K562 (cell line): Measurements from ENCODE around the gene PRRC2A. TPM values are rescaled to one million over a fixed set of nuclear protein-coding genes. Genes with fewer than 3 reads are reported as not detected.

Experiments
- ATAC-seq: fragments of 200-7000 bp; cut with Tn5 transposase; 3 replicates; pipeline ENCODE4 v1.9.1; 2020; ENCODE audit warnings: moderate library complexity
- BruUV-seq: library from RNA; stranded (reverse); fragments of 400-500 nt; replicated peaks from 2 replicates; lab custom pipeline; 2021; lab: Mats Ljungman, UMichigan
- CTCF ChIA-PET: fragments of 300-600 bp; formaldehyde crosslinking; extraction: SDS; loops from one replicate; lab custom pipeline; 2021; ENCODE audit warnings: low intra/inter-chr PET ratio; lab: Yijun Ruan, JAX
- POLR2A ChIA-PET: fragments of 300-600, 350-650 bp; sonication (Branson Sonifier 250); formaldehyde crosslinking; extraction: SDS; loops from one replicate; lab custom pipeline; 2021; ENCODE audit warnings: antibody characterized with exemption, inconsistent platforms; lab: Yijun Ruan, JAX
- DNase-seq, 4 experiments: peaks; one replicate each; pipeline versions ENCODE4 v3.0.0 to v3.0.0-alpha.2; 2011 to 2018; ENCODE audit warnings: low spot score in 3 of 4, mixed read lengths in 3 of 4; ENCODE audit errors: extremely low read depth in 1 of 4
- FAIRE-seq: peaks from 2 replicates; lab custom pipeline; 2011; peaks lifted over from hg19 to GRCh38; lab: Jason Lieb, UNC
- H2AFZ ChIP-seq: 2 replicates; pipeline ENCODE4 v1.6.0; 2011; ENCODE audit warnings: low read depth, low read length, control low read depth, inconsistent platforms
- H3K27ac ChIP-seq: fragments of 200-600 bp; 3 replicates; pipeline ENCODE4 v1.8.0; 2011; ENCODE audit warnings: low read depth, mild to moderate bottlenecking, control low read depth, inconsistent platforms, low read length, moderate library complexity, mixed read lengths; ENCODE audit errors: extremely low read depth
- H3K27me3 ChIP-seq, 2 experiments: fragments of 300-600 bp in 1 of 2; 2 replicates in 1 of 2; 3 replicates in 1 of 2; pipeline versions ENCODE4 v1.6.0 to v1.8.0; 2011; ENCODE audit warnings: inconsistent platforms in 2 of 2, low read length in 2 of 2, mild to moderate bottlenecking in 1 of 2, mixed read lengths in 1 of 2, moderate library complexity in 1 of 2; ENCODE audit not compliant: control insufficient read depth in 2 of 2, insufficient read depth in 2 of 2
- H3K36me3 ChIP-seq: fragments of 300-600 bp; 3 replicates; pipeline ENCODE4 v1.8.0; 2011; ENCODE audit warnings: mild to moderate bottlenecking, low read length, inconsistent platforms; ENCODE audit not compliant: control insufficient read depth, insufficient read depth
- H3K4me1 ChIP-seq, 2 experiments: fragments of 200-600 bp in 1 of 2; replicated peaks in 1 of 2; 2 replicates in 1 of 2; 3 replicates in 1 of 2; pipeline versions ENCODE4 v1.5.1 to v1.8.0; 2011; ENCODE audit warnings: inconsistent platforms in 2 of 2, low read length in 2 of 2, mild to moderate bottlenecking in 1 of 2, mixed read lengths in 1 of 2, moderate library complexity in 1 of 2; ENCODE audit not compliant: control insufficient read depth in 2 of 2, insufficient read depth in 2 of 2
- H3K4me2 ChIP-seq: 2 replicates; pipeline ENCODE4 v1.6.1; 2011; ENCODE audit warnings: low read length, control low read depth, inconsistent platforms, mixed read lengths; ENCODE audit not compliant: insufficient read depth
- H3K4me3 ChIP-seq: fragments of 200-600 bp; sonication (generic), shearing (Covaris generic); 2 replicates; pipeline ENCODE4 v1.5.1; 2016; ENCODE audit warnings: control low read depth, inconsistent platforms
- H3K79me2 ChIP-seq: fragments of 200-600 bp; 3 replicates; pipeline ENCODE4 v1.8.0; 2011; ENCODE audit warnings: low read length, inconsistent platforms; ENCODE audit not compliant: control insufficient read depth, insufficient read depth
- H3K9ac ChIP-seq, 2 experiments: 2 replicates each; pipeline versions ENCODE4 v1.6.0 to v1.6.1; 2011; ENCODE audit warnings: low read depth in 2 of 2, low read length in 2 of 2, control low read depth in 1 of 2, inconsistent platforms in 1 of 2, mild to moderate bottlenecking in 1 of 2, mixed read lengths in 1 of 2; ENCODE audit not compliant: insufficient read depth in 1 of 2
- H3K9me1 ChIP-seq: one replicate; pipeline ENCODE4 v1.6.0; 2011; ENCODE audit warnings: inconsistent platforms, mild to moderate bottlenecking, low read length, moderate library complexity; ENCODE audit not compliant: control insufficient read depth, insufficient read depth
- H3K9me3 ChIP-seq: replicated peaks from 2 replicates; pipeline ENCODE4 v1.5.1; 2011; ENCODE audit warnings: low read depth, low read length, inconsistent platforms; ENCODE audit not compliant: control insufficient read depth, insufficient read depth
- H4K20me1 ChIP-seq: replicated peaks from 2 replicates; pipeline ENCODE4 v1.6.1; 2011; ENCODE audit warnings: low read length, inconsistent platforms, mixed read lengths; ENCODE audit not compliant: control insufficient read depth, insufficient read depth
- CCAR2 ChIP-seq: fragments of 200-400 bp; formaldehyde crosslinking; IDR thresholded peaks from 2 replicates; pipeline ENCODE4 v1.6.1; 2017; ENCODE audit warnings: mild to moderate bottlenecking, low read depth, low read length
- CEBPG ChIP-seq, 3 experiments: fragments of 200-800 bp in 1 of 3; sonication (Bioruptor generic) in 1 of 3; sonication (generic) in 1 of 3; formaldehyde crosslinking in 1 of 3; IDR thresholded peaks in 2 of 3; conservative IDR thresholded peaks in 1 of 3; 2 replicates each; pipeline versions ENCODE4 v1.6.1 to v1.8.0; 2016 to 2022; ENCODE audit warnings: missing compliant biosample characterization in 2 of 3, missing genetic modification characterization in 2 of 3, mild to moderate bottlenecking in 1 of 3, missing genetic modification reagents in 1 of 3
- CHD2 ChIP-seq: IDR thresholded peaks from 2 replicates; pipeline ENCODE4 v1.6.1; 2011; ENCODE audit warnings: low read depth, low read length
- FOXA1 ChIP-seq: fragments of 450-650 bp; IDR thresholded peaks from 2 replicates; pipeline ENCODE4 v1.6.1; 2016; ENCODE audit warnings: mild to moderate bottlenecking, borderline replicate concordance
- IRF2 ChIP-seq: sonication (generic); formaldehyde crosslinking; IDR thresholded peaks from 2 replicates; pipeline ENCODE4 v1.8.1; 2022; ENCODE audit warnings: mild to moderate bottlenecking, missing genetic modification reagents
- MEIS2 ChIP-seq: fragments of 450-650 bp; IDR thresholded peaks from 2 replicates; pipeline ENCODE4 v1.6.1; 2014; ENCODE audit warnings: mild to moderate bottlenecking; ENCODE audit not compliant: partially characterized antibody
- POU5F1 ChIP-seq: fragments of 150-350 bp; IDR thresholded peaks from 2 replicates; pipeline ENCODE4 v1.6.1; 2014; ENCODE audit warnings: borderline replicate concordance, low read length, low read depth, mild to moderate bottlenecking; ENCODE audit not compliant: partially characterized antibody
- PPARD ChIP-seq: fragments of 250-450 bp; sonication (Bioruptor Pico); IDR thresholded peaks from 2 replicates; pipeline ENCODE4 v1.8.0; 2022; ENCODE audit warnings: inconsistent platforms, mild to moderate bottlenecking, moderate library complexity
- TCF7 ChIP-seq: sonication (generic); IDR thresholded peaks from 2 replicates; pipeline ENCODE4 v1.6.1; 2016; ENCODE audit warnings: antibody characterized with exemption, borderline replicate concordance
- ZNF316 ChIP-seq: fragments of 450-650 bp; IDR thresholded peaks from 2 replicates; pipeline ENCODE4 v1.6.1; 2016
- ZNF764 ChIP-seq: fragments of 250-450 bp; sonication (Bioruptor Pico); IDR thresholded peaks from 2 replicates; pipeline ENCODE4 v1.4.0; 2020; ENCODE audit warnings: low read depth, mild to moderate bottlenecking, moderate library complexity
- ZNF830 ChIP-seq: fragments of 250-450 bp; sonication (Bioruptor Pico); IDR thresholded peaks from 2 replicates; pipeline ENCODE4 v1.5.0; 2021; ENCODE audit warnings: mild to moderate bottlenecking
- WGBS: fragments of 100-300 bp; shearing (Covaris generic); methylation state at CpG from one replicate; pipeline ENCODE4 v1.1.6; 2016; ENCODE audit warnings: low coverage, mixed read lengths; ENCODE audit not compliant: insufficient coverage; ENCODE audit errors: missing lambda C conversion rate; 5-methylcytosine and 5-hydroxymethylcytosine counted together
- in situ Hi-C: fragments of 300-500 bp; cut with MboI; formaldehyde crosslinking; loops from 4 replicates; pipeline ENCODE4 v1.15.0; 2018; ENCODE audit warnings: inconsistent platforms, mixed read lengths
- intact Hi-C: fragments of 100-400 bp; cut with micrococcal nuclease; formaldehyde crosslinking; loops from 2 replicates; pipeline ENCODE4 v1.14.2; 2022
- polyA plus RNA-seq, 8 experiments: library from polyadenylated mRNA; depleted of rRNA in 4 of 8; stranded (reverse) in 5 of 8; unstranded in 3 of 8; fragments of >200 nt; fragmentation: Nextera tagmentation in 2 of 8; fragmentation: Illumina TruSeq in 1 of 8; extraction: Ambion mirVana in 2 of 8; extraction: Trizol in 1 of 8; gene quantifications; 2 replicates each; pipeline versions ENCODE4 v1.2.1 to v1.2.3, GENCODE V29; 2011 to 2014; ENCODE audit warnings: inconsistent platforms in 1 of 8, missing spikeins in 1 of 8
- total RNA-seq, 7 experiments: library from RNA; depleted of rRNA in 6 of 7; stranded (reverse); fragments of >200 nt in 6 of 7; fragmentation: Illumina TruSeq in 2 of 7; extraction: Trizol in 2 of 7; gene quantifications; 2 replicates each; pipeline versions ENCODE4 v1.2.1 to v1.2.3, GENCODE V29; 2011 to 2021; ENCODE audit warnings: low replicate concordance in 1 of 7
- TF ChIP-seq, protein P1 (sequence below), 3 experiments: fragments of 200-800 bp in 1 of 3; sonication (Bioruptor generic) in 1 of 3; sonication (generic) in 1 of 3; formaldehyde crosslinking in 1 of 3; IDR thresholded peaks; 2 replicates each; pipeline versions ENCODE4 v1.6.1 to v1.8.0; 2016 to 2022; ENCODE audit warnings: mild to moderate bottlenecking in 2 of 3, missing compliant biosample characterization in 2 of 3, missing genetic modification characterization in 2 of 3, missing genetic modification reagents in 1 of 3
- TF ChIP-seq, protein P2 (sequence below): fragments of 250-450 bp; sonication (Bioruptor Pico); IDR thresholded peaks from 2 replicates; pipeline ENCODE4 v1.8.0; 2021; ENCODE audit warnings: borderline replicate concordance, mild to moderate bottlenecking, moderate library complexity; ENCODE audit not compliant: poor library complexity, severe bottlenecking
- TF ChIP-seq, protein P3 (sequence below): IDR thresholded peaks from 2 replicates; pipeline ENCODE4 v1.6.1; 2011; ENCODE audit not compliant: insufficient read length; ENCODE audit errors: extremely low read depth
- TF ChIP-seq, protein P4 (sequence below), 2 experiments: fragments of 150-350 bp in 1 of 2; IDR thresholded peaks; 2 replicates each; pipeline ENCODE4 v1.6.1; 2012 to 2016; ENCODE audit warnings: low read depth in 2 of 2, low read length in 2 of 2, mild to moderate bottlenecking in 1 of 2, moderate library complexity in 1 of 2

Gene PRRC2A
- total and polyA plus RNA-seq, 9 of the 15 experiments (the other 6 are each of a cell fraction or from before 2014, with no cell fraction given): 1.0 to 332 (median 63.0) TPM

DNA sequence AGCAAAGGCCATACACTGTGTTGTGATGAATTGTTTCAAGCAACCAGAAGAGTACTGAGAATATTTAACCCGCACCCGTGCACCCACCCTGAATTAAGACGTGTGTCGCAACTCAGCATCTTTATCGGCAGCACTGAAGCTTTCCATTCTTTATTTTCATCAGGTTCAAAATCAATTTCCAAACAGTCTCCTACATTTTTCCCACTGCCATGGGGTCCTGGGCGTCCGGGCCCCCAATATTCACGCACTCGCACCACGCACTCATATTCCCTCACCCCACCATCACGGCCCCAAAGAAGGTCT, 40.1 kb upstream of the PRRC2A start:
- ATAC-seq (no peak), FAIRE-seq (no peak)
- H3K27ac ChIP-seq: no peak overlapping the region
- TF ChIP-seq POU5F1 (no peak), PPARD (CRISPR knock-in tag) (no peak), TCF7 (no peak), CHD2 (no peak), IRF2 (CRISPR knock-in tag) (no peak), MEIS2 (no peak), CEBPG (CRISPR knock-in tag; IDR thresholded peaks at IDR 0.05) (no peak), CEBPG (tag; conservative IDR thresholded peaks at IDR 0.05 in 1 of 2, IDR thresholded peaks at IDR 0.05 in 1 of 2) (0 out of 4 replicates have a peak, but pooled peaks have one; percentile 17 to 37), CCAR2 (no peak), ZNF764 (CRISPR knock-in tag) (no peak), ZNF316 (peak; percentile 15; the same call in 1 of the 2 replicates), ZNF830 (CRISPR knock-in tag) (0 out of 2 replicates have a peak, but pooled peaks have one; percentile 37), FOXA1 (no peak)
- TF ChIP-seq, protein P1, sequence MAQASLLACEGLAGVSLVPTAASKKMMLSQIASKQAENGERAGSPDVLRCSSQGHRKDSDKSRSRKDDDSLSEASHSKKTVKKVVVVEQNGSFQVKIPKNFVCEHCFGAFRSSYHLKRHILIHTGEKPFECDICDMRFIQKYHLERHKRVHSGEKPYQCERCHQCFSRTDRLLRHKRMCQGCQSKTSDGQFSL (CRISPR knock-in tag; IDR thresholded peaks at IDR 0.05): no peak
- TF ChIP-seq, protein P1 (tag; IDR thresholded peaks at IDR 0.05): no peak
- TF ChIP-seq, protein P2, sequence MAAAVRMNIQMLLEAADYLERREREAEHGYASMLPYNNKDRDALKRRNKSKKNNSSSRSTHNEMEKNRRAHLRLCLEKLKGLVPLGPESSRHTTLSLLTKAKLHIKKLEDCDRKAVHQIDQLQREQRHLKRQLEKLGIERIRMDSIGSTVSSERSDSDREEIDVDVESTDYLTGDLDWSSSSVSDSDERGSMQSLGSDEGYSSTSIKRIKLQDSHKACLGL: no peak
- TF ChIP-seq, protein P3, sequence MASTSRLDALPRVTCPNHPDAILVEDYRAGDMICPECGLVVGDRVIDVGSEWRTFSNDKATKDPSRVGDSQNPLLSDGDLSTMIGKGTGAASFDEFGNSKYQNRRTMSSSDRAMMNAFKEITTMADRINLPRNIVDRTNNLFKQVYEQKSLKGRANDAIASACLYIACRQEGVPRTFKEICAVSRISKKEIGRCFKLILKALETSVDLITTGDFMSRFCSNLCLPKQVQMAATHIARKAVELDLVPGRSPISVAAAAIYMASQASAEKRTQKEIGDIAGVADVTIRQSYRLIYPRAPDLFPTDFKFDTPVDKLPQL: no peak
- TF ChIP-seq, protein P4, sequence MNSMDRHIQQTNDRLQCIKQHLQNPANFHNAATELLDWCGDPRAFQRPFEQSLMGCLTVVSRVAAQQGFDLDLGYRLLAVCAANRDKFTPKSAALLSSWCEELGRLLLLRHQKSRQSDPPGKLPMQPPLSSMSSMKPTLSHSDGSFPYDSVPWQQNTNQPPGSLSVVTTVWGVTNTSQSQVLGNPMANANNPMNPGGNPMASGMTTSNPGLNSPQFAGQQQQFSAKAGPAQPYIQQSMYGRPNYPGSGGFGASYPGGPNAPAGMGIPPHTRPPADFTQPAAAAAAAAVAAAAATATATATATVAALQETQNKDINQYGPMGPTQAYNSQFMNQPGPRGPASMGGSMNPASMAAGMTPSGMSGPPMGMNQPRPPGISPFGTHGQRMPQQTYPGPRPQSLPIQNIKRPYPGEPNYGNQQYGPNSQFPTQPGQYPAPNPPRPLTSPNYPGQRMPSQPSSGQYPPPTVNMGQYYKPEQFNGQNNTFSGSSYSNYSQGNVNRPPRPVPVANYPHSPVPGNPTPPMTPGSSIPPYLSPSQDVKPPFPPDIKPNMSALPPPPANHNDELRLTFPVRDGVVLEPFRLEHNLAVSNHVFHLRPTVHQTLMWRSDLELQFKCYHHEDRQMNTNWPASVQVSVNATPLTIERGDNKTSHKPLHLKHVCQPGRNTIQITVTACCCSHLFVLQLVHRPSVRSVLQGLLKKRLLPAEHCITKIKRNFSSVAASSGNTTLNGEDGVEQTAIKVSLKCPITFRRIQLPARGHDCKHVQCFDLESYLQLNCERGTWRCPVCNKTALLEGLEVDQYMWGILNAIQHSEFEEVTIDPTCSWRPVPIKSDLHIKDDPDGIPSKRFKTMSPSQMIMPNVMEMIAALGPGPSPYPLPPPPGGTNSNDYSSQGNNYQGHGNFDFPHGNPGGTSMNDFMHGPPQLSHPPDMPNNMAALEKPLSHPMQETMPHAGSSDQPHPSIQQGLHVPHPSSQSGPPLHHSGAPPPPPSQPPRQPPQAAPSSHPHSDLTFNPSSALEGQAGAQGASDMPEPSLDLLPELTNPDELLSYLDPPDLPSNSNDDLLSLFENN (IDR thresholded peaks at IDR 0.05; ENCODE audit: low read depth in 2 of 2, low read length in 2 of 2): no peak

More for the DNA sequence above, 40.1 kb upstream of the PRRC2A start:
- intact Hi-C loops: loop anchor here (1.0 to 10.0 kb wide), 3 partner anchors 18 to 386 kb away; partner anchors contain the start of genes ATP6V1G2 and NFKBIL1
- H3K4me1 ChIP-seq: peaks cover 0 to 28% of the 10 kb centered on the region in 2 experiments; a peak in 3 of 5 replicates
- H2AFZ ChIP-seq: peak overlapping the region; percentile 97
- DNase-seq: no peak
- peak overlapping the region; percentile 62 for H3K4me3 ChIP-seq
- no peaks in the 10 kb centered on the region for H4K20me1 ChIP-seq
- H3K79me2 ChIP-seq: no peaks in the 10 kb centered on the region
- peak overlapping the region; percentile 91 for H3K4me2 ChIP-seq
- no peaks in the 10 kb centered on the region for H3K9me1 ChIP-seq
- no peaks in the 10 kb centered on the region for H3K27me3 ChIP-seq
- WGBS: 32% methylated on average over 11 of the region's 11 CpGs
- H3K36me3 ChIP-seq: no peaks in the 10 kb centered on the region
- POLR2A ChIA-PET: interaction anchor here (0.6 to 3.3 kb wide), 13 partner anchors 9 to 1988 kb away, joined by 3 to 20 read pairs (median 5); partner anchors contain the start of genes DDX39B and MICB
- H3K9me3 ChIP-seq: no peaks in the 10 kb centered on the region
- CTCF ChIA-PET: interaction anchor here (1.3 kb wide), 1 partner anchor 33 kb away, joined by 4 read pairs; the partner anchor contains the start of gene NFKBIL1
- BruUV-seq: TSS peak; percentile 46
- in situ Hi-C loops: no loop called here
- peak overlapping the region; percentile 75 to 97; a peak in 3 of 4 replicates for H3K9ac ChIP-seq
